GM19193 (cell line): ENCODE results near the gene MTSS2.

Experiments used
- POLR2A ChIP-seq: IDR thresholded peaks from 4 replicates; pipeline ENCODE4 v1.6.1; 2011; ENCODE audit not compliant: insufficient read depth, insufficient read length; ENCODE audit errors: extremely low read depth

The MTSS2 gene

GRCh38 chr16:70663524-70664324, 22.1 kb downstream of the MTSS2 start:
- TF ChIP-seq POLR2A, result no peak

- TF ChIP-seq POLR2A, result no peak
Measured at GRCh38 chr16:70662991-70663523, 22.8 kb downstream of the MTSS2 start.

GRCh38 chr16:70661918-70662641, 23.8 kb downstream of the MTSS2 start:
- TF ChIP-seq POLR2A, result no peak

GRCh38 chr16:70661534-70661917, 24.3 kb downstream of the MTSS2 start:
- TF ChIP-seq POLR2A, result no peak

- no peak for TF ChIP-seq POLR2A
Measured at GRCh38 chr16:70660672-70661350, 25.0 kb downstream of the MTSS2 start.

GRCh38 chr16:70659953-70660671, 25.7 kb downstream of the MTSS2 start:
- TF ChIP-seq POLR2A, result no peak

- no peak for TF ChIP-seq POLR2A
Measured at GRCh38 chr16:70659546-70659945, 26.3 kb downstream of the MTSS2 start.

- no peak for TF ChIP-seq POLR2A
Measured at GRCh38 chr16:70658921-70659320, 26.9 kb downstream of the MTSS2 start.

- no peak for TF ChIP-seq POLR2A
Measured at GRCh38 chr16:70657956-70658355, 27.9 kb downstream of the MTSS2 start.

- no peak for TF ChIP-seq POLR2A
Measured at GRCh38 chr16:70656712-70657263, 29.1 kb downstream of the MTSS2 start.

GRCh38 chr16:70656065-70656711, 29.7 kb downstream of the MTSS2 start:
- TF ChIP-seq POLR2A, result no peak

- TF ChIP-seq POLR2A, result no peak
Measured at GRCh38 chr16:70653809-70654771, 31.8 kb downstream of the MTSS2 start.

GRCh38 chr16:70653406-70653805, 32.4 kb downstream of the MTSS2 start:
- TF ChIP-seq POLR2A, result no peak
